ENCODE data around the gene FIG4. TPM values are rescaled to one million over a fixed set of nuclear protein-coding genes. Genes with fewer than 3 reads are reported as not detected.

Gene FIG4
- total RNA-seq (2022; extraction: Qiagen RNA extraction): 3.4 to 5.7 TPM (median 4.3 TPM) in 5 replicates

DNA sequence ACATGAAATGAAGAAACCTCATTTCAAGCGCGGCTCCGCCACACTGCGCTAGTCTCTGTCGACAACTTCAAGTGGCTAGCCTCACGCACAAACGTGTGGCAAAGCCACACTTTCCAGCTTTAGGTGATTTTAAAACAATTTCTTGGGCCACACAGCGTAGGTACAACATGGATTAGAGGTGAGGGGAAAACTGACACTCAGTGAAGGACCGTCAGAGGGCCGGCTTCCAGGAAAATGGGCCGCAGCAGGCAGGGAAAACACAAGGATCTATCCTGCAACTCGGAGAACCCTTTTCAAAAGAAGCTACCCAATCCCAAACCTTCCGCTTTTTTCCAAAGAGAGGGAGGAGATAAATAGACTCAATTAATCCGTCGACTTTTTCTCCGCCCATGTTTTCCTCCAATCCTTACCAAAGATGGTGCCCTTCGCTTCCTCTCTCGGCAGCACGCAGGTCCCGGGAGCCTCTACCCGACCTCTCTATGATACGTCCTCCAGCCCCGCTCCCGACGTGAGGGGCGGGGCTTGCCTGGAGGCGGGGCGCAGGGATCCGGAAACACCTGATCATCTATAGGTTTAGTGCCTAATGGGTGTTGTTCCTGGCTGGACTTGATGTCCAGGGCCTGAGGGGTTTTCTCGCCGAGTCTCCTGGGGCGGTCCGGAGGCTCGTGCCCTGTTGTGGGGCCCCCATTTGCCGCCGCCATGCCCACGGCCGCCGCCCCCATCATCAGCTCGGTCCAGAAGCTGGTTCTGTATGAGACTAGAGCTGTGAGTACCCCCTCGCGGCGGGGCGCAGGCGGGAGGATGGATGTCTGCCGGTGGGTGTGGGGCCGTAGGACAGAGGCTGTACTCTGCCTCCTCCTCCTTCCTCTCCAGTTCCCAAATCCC lies at the start of gene FIG4, which contains the start of gene AK9:
Gene FIG4, plus strand, starts transcription at position 560 of the 885 bp plus-strand sequence. Its CDS starts 140 bp downstream, at position 700.
Gene AK9, minus strand, starts transcription at position 466 of the 885 bp plus-strand sequence. CDS start 15,457 bp downstream, outside the sequence.

Other genes starting within 250 kb of the FIG4 start
- gene MICAL1, start 235.5 kb upstream of the FIG4 start, total RNA-seq (2022; extraction: Qiagen RNA extraction): 12.1 to 20.2 TPM (median 16.0 TPM) in 5 replicates
- 4.0 to 5.6 TPM (median 4.7 TPM) in 5 replicates for gene ZBTB24, start 208.1 kb upstream of the FIG4 start, total RNA-seq (2022; extraction: Qiagen RNA extraction)
- 1.0 to 2.2 TPM (median 1.2 TPM) in 5 replicates for gene AK9, start 94 bp upstream of the FIG4 start, total RNA-seq (2022; extraction: Qiagen RNA extraction)